Ishikawa (cell line): ENCODE data around the gene SYTL3.

Experiments
- CREB1 ChIP-seq: IDR thresholded peaks from 2 replicates; pipeline ENCODE4 v1.6.1; 2012; ENCODE audit warnings: low read depth
- EP300 ChIP-seq: IDR thresholded peaks from 2 replicates; pipeline ENCODE4 v1.6.1; 2012; ENCODE audit warnings: borderline replicate concordance
- TAF1 ChIP-seq: IDR thresholded peaks from 2 replicates; pipeline ENCODE4 v1.6.1; 2012; ENCODE audit warnings: low read depth, mild to moderate bottlenecking

GRCh38 chr6:158772851-158773371 lies 123.1 kb downstream of the SYTL3 start:
- no peak for TF ChIP-seq CREB1
- TF ChIP-seq TAF1: no peak
- no peak for TF ChIP-seq EP300
